BLaER1 (cell line): ENCODE results near the gene ADPRH.
"Not testable (repeated sequence)": the region's sequence is repeated elsewhere in the genome, so short reads cannot be mapped to it uniquely, and the experiment has no call there.

ENCODE experiments used
- H3K27ac ChIP-seq: shearing (Covaris generic); formaldehyde crosslinking; 2 replicates; pipeline ENCODE4 v1.8.1; 2022
- H3K27me3 ChIP-seq: shearing (Covaris generic); formaldehyde crosslinking; 2 replicates; pipeline ENCODE4 v1.8.1; 2022
- H3K36me3 ChIP-seq: shearing (Covaris generic); formaldehyde crosslinking; 2 replicates; pipeline ENCODE4 v1.8.1; 2022
- H3K4me1 ChIP-seq: shearing (Covaris generic); formaldehyde crosslinking; 2 replicates; pipeline ENCODE4 v1.8.1; 2022
- H3K4me2 ChIP-seq: shearing (Covaris generic); formaldehyde crosslinking; 2 replicates; pipeline ENCODE4 v1.8.1; 2022
- H3K4me3 ChIP-seq: shearing (Covaris generic); formaldehyde crosslinking; 2 replicates; pipeline ENCODE4 v1.8.1; 2022
- H3K9ac ChIP-seq: shearing (Covaris generic); formaldehyde crosslinking; 2 replicates; pipeline ENCODE4 v1.8.1; 2022
- H3K9me3 ChIP-seq: shearing (Covaris generic); formaldehyde crosslinking; 2 replicates; pipeline ENCODE4 v1.8.1; 2022
- H4K20me1 ChIP-seq: shearing (Covaris generic); formaldehyde crosslinking; 2 replicates; pipeline ENCODE4 v1.8.1; 2022
- Cebpa-rat ChIP-seq: shearing (Covaris generic); IDR thresholded peaks from 2 replicates; pipeline ENCODE4 v1.8.1; 2022

Gene ADPRH

DNA sequence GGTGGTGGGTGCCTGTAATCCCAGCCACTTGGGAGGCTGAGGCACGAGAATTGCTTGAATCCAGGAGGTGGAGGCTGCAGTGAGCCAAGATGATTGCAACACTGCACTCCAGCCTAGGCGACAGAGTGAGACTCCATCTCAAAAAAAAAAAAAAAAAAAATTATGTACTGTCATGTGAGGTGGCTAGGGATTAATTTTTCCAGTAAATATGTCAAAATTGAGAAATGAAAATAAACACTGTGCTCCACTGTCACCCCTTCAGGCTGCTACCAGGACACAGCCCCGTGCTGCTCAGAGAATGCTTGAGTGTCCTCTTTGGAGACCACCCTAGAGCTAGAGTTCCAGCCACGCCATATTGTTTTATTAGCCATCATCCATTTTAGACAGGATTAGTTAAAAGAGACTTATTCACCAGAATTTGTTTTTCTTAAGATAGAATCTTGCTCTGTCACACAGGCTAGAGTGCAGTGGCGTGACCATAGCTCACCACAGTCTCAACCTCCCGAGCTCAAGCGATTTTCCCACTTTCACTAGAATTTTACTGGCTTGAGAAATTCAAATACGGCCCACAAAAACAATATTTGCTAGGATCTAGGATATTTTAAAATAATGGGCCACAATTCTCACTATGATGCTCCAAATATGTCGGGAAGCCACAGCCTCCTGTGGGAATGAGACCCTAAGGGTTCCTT is 20.5 kb upstream of the ADPRH start:
- Histone ChIP-seq H3K4me3 (no peak overlapping the region), H3K4me1 (peaks cover 6% of the 10 kb centered on the region; the same call in 1 of the 2 replicates), H3K9me3 (no peaks in the 10 kb centered on the region), H3K27me3 (no peaks in the 10 kb centered on the region), H4K20me1 (no peaks in the 10 kb centered on the region), H3K4me2 (no peak overlapping the region), H3K36me3 (no peaks in the 10 kb centered on the region), H3K9ac (no peak overlapping the region), H3K27ac (no peak overlapping the region)
- TF ChIP-seq Cebpa-rat = no peak

DNA sequence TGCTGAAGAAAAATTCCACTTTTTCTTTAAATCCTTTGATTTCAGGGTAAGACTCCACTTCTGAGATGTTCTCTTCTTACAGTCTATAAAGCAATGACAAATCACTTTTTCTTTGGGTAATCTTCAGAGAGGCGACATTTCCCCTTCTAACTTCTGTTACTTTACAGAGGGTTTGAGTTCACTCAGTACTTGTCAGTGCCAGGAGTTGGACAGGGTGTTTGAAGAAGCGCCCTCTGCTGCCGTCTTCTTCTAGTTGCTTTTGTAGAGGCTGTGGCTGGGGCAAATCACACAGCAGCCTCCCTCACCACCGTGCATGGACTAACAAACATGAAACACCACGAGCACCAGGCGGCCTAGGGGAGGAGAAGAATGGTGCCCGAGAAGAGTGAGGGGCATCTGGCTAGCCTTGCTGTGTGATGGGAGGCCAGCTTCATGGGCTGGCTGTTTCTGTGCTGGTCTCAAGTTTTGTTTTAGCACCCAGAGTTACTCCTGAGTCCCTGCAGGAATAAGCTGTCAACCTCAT is 19.8 kb upstream of the ADPRH start, which contains the start of gene CD80:
TSS of gene CD80 (minus strand) at position 174 of the 523 bp plus-strand sequence. CDS start 1,886 bp downstream, outside the sequence.
- Histone ChIP-seq H4K20me1 (no peaks in the 10 kb centered on the region), H3K9me3 (0 out of 2 replicates have a peak, but pooled peaks cover 3% of the 10 kb centered on the region), H3K9ac (no peak within 1 kb of the TSS), H3K36me3 (no peaks in the 10 kb centered on the region), H3K27me3 (no peaks in the 10 kb centered on the region), H3K27ac (no peak within 1 kb of the TSS), H3K4me3 (no peak within 1 kb of the TSS), H3K4me2 (no peak within 1 kb of the TSS), H3K4me1 (peaks cover 6% of the 10 kb centered on the region; the same call in 1 of the 2 replicates)
- no peak for TF ChIP-seq Cebpa-rat

DNA sequence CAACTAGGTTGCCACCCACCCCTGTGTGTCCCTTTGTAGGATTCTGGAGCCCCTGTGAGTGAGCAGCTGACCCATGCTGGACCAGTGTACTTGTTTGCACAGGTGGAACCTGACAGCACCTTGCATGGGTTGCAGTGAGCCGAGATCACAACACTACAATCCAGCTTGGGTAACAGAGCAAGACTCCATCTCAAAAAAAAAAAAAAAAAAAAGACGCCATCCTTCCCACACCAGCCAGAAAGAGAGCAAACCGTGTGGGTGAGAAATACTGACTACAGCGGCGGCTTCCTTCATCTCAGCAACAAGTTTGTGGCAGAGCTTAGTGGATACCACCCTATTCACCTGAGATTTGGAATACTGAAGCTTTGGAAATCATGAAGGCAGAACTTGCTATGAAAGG is 19.1 kb upstream of the ADPRH start:
- Histone ChIP-seq H3K4me2 (no peak overlapping the region), H3K4me3 (no peak overlapping the region), H3K9me3 (0 out of 2 replicates have a peak, but pooled peaks cover 3% of the 10 kb centered on the region), H3K9ac (no peak overlapping the region), H3K27me3 (no peaks in the 10 kb centered on the region), H3K36me3 (no peaks in the 10 kb centered on the region), H3K27ac (no peak overlapping the region), H3K4me1 (peaks cover 6% of the 10 kb centered on the region; the same call in 1 of the 2 replicates), H4K20me1 (no peaks in the 10 kb centered on the region)
- no peak for TF ChIP-seq Cebpa-rat

DNA sequence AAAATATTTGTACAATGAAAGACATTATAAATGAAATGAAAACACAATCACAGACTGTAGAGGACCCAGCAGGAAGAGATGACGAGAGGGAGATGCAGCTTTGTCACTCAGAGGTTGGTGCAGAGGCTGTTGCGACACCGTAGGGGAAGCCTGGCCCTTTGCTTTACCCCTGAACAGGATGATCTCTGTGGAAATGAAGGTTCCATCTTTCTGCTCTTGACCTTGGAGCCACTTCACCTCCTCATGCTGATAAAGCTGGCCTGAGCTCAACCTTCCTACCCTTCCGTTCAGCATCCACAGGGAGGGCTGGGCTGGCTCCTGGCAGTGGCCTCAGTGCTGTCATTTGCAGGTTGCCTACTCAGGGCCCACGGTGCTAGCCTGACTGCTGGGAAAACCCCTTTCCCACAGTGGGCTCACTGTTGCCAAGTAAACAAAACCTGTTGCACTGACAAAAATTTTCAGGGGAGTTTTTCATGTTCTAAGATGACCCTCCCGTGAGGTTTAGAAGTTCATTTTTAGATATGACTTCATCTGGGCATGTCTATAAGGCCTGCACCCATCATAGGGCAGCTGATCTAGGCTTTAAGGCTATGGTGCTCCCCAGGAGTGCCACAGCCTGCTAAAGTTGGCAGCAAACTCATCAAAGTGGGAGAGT is 16.9 kb upstream of the ADPRH start:
- no peaks in the 10 kb centered on the region for H3K36me3 ChIP-seq
- H3K4me2 ChIP-seq = peak overlapping the region; percentile 9; the same call in 1 of the 2 replicates
- H3K4me3 ChIP-seq = no peak overlapping the region
- H3K9ac ChIP-seq = no peak overlapping the region
- no peaks in the 10 kb centered on the region for H3K27me3 ChIP-seq
- no peaks in the 10 kb centered on the region for H4K20me1 ChIP-seq
- H3K4me1 ChIP-seq = peaks cover 6% of the 10 kb centered on the region; the same call in 1 of the 2 replicates
- TF ChIP-seq Cebpa-rat = peak; percentile 73
- H3K27ac ChIP-seq = no peak overlapping the region
- H3K9me3 ChIP-seq = 0 out of 2 replicates have a peak, but pooled peaks cover 3% of the 10 kb centered on the region

DNA sequence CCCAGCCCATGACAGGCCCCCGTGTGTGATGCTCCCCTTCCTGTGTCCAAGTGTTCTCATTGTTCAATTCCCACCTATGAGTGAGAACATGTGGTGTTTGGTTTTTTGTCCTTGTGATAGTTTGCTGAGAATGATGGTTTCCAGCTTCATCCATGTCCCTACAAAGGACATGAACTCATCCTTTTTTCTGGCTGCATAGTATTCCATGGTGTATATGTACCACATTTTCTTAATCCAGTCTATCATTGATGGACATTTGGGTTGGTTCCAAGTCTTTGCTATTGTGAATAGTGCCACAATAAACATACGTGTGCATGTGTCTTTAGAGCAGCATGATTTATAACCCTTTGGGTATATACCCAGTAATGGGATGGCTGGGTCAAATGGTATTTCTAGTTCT is 16.0 kb upstream of the ADPRH start:
- H3K9me3 ChIP-seq, H3K27ac ChIP-seq, H3K9ac ChIP-seq, H3K4me1 ChIP-seq, H3K4me3 ChIP-seq, H3K4me2 ChIP-seq, H4K20me1 ChIP-seq, H3K27me3 ChIP-seq, H3K36me3 ChIP-seq: not testable (repeated sequence)

DNA sequence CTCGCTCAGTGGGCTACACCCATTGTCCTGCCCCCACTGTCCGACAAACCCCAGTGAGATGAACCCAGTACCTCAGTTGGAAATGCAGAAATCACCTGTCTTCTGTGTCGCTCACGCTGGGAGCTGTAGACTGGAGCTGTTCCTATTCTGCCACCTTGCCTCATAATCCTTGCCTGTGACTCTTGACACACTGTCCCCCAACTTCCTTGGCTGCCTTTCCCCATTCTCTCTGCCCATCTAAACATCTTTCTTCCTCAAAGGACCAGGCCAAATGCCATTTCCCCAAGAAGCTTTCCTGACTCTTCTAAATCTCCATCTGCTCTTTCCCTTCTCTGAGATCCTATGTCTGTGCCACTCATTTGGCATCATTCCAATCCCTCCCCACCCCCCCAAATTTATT is 10.1 kb upstream of the ADPRH start:
- Histone ChIP-seq H3K4me2 (no peak overlapping the region), H4K20me1 (no peaks in the 10 kb centered on the region), H3K36me3 (no peaks in the 10 kb centered on the region), H3K9me3 (0 out of 2 replicates have a peak, but pooled peaks cover 3% of the 10 kb centered on the region), H3K4me3 (no peak overlapping the region), H3K4me1 (no peaks in the 10 kb centered on the region), H3K27ac (no peak overlapping the region), H3K9ac (no peak overlapping the region), H3K27me3 (no peaks in the 10 kb centered on the region)
- no peak for TF ChIP-seq Cebpa-rat

DNA sequence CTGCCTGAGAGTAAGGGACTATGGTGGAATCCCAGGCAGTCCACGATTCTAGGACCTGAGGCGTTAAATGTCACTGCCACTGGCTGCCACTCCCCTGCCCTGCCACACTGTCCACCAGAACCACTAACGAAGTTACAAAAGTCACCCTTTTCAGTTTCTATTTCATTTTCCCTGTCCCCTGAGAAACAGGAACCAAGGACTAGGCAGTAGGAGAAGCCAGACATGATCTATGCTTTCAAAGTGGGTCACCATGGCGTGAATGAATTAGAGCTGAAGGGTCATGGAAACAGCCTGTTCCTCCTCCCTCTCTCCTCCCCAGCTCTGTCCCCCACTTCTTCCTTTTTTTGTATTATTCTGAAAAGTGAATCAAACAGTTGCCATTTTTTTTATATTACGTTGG is 9.1 kb upstream of the ADPRH start:
- no peak overlapping the region for H3K4me3 ChIP-seq
- no peak for TF ChIP-seq Cebpa-rat
- H3K9me3 ChIP-seq = no peaks in the 10 kb centered on the region
- H3K4me1 ChIP-seq = no peaks in the 10 kb centered on the region
- H4K20me1 ChIP-seq = no peaks in the 10 kb centered on the region
- H3K36me3 ChIP-seq = no peaks in the 10 kb centered on the region
- no peaks in the 10 kb centered on the region for H3K27me3 ChIP-seq
- no peak overlapping the region for H3K4me2 ChIP-seq
- no peak overlapping the region for H3K27ac ChIP-seq
- no peak overlapping the region for H3K9ac ChIP-seq

DNA sequence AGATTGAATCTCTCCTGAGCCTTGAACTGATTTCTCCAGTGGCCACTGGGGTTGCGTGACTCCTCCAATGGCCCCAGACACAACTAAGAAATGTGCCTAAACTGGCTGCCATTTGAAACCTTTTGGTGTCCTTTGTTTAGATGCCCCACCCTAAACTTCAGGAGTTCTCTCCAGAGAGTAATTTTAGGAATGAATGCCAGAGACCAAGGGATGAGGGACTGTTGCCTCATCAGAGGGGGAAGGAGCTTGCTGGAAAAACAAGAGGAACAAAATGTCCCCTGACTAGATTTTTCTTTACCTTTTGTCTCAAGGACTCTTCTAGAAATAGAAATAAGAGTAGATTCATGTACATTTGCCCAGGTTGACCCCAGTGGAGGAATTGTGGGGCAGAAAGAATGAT is 8.1 kb upstream of the ADPRH start:
- H3K36me3 ChIP-seq = no peaks in the 10 kb centered on the region
- H3K9me3 ChIP-seq = no peaks in the 10 kb centered on the region
- no peaks in the 10 kb centered on the region for H3K27me3 ChIP-seq
- no peaks in the 10 kb centered on the region for H3K4me1 ChIP-seq
- no peak overlapping the region for H3K4me2 ChIP-seq
- no peak overlapping the region for H3K27ac ChIP-seq
- H3K9ac ChIP-seq = no peak overlapping the region
- H4K20me1 ChIP-seq = no peaks in the 10 kb centered on the region
- TF ChIP-seq Cebpa-rat = no peak
- H3K4me3 ChIP-seq = no peak overlapping the region

DNA sequence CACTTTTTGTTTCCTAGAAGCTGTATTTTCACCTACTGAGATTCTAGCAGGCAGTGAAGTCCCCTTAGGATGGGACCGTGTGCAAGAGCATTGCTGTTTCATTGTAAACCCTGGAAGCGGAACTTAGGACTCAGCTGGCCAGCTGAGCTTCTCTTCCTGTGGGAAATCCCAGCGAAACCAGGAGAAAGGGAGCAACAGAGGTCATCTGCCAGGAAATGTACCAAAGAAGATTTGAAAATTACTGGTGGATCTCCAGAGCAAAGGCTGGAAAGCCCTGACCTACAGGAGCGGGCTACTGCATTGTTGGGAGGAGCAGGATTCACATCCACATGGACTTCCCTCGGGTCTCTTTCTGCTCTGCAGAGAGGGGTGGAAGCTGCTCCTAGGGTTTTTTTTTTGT is 7.6 kb upstream of the ADPRH start:
- no peaks in the 10 kb centered on the region for H4K20me1 ChIP-seq
- H3K4me1 ChIP-seq = no peaks in the 10 kb centered on the region
- H3K9ac ChIP-seq = no peak overlapping the region
- H3K4me3 ChIP-seq = no peak overlapping the region
- no peak overlapping the region for H3K27ac ChIP-seq
- H3K36me3 ChIP-seq = no peaks in the 10 kb centered on the region
- no peaks in the 10 kb centered on the region for H3K27me3 ChIP-seq
- no peak overlapping the region for H3K4me2 ChIP-seq
- no peaks in the 10 kb centered on the region for H3K9me3 ChIP-seq
- no peak for TF ChIP-seq Cebpa-rat

DNA sequence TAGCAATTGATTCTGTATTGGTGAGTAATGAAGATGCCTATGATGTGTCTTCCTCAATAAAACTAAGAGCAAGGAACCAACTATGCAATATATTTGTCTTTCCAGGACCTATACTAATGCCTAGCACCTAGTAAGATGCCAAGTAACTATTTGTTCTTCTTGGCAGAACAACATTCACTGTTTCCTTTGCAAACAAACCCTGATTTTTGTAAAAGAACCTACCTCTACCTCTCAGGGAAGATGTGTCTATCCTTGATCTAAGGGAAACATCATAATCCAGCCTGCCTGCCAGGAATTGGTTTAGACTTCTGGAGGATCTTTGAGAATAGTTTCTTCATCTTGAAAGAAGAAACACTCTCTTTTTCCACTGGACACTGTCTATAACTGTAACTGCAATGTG is 3.8 kb upstream of the ADPRH start:
- Histone ChIP-seq H3K27ac (no peak overlapping the region), H3K4me1 (peaks cover 14% of the 10 kb centered on the region), H3K4me2 (no peak overlapping the region), H4K20me1 (no peaks in the 10 kb centered on the region), H3K27me3 (peaks cover 27% of the 10 kb centered on the region), H3K36me3 (no peaks in the 10 kb centered on the region), H3K4me3 (no peak overlapping the region), H3K9ac (no peak overlapping the region), H3K9me3 (peaks cover 6% of the 10 kb centered on the region; the same call in 1 of the 2 replicates)
- TF ChIP-seq Cebpa-rat = no peak
